ENCODE measurements around the gene LMNTD1. TPM values are rescaled to one million over a fixed set of nuclear protein-coding genes. Genes with fewer than 3 reads are reported as not detected.

The LMNTD1 gene
- total RNA-seq, 1 donor from 2014 or later: not detected

DNA sequence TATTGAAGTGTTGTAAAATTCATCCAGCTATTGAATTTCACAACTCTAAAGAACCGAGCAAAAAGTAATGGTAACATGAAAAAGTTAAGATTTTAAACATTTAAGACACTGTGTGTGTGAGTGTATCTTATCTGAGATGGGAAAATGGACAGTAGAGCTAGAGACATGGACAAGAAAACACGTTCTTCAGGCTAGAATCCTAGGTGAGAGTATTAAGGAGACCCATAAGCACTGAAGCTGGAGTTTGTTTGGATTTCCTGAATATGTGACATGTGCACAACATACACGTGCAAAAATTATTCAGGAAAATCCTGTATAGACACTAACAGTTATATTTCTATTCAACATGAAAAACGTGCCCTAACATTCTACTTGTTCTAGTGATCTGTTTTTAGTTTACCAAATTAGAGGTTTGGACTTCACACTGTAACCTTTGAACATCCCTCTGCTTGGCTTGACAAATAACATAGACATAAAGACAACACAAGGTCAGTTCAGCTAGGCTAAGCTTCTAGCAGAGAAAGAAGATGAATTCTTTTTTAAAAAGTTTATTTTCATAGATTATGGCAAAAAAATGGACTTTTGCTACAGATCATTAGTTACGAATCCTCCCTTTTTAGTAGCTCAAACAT is 31.3 kb downstream of the LMNTD1 start:
- TF ChIP-seq, protein P1, sequence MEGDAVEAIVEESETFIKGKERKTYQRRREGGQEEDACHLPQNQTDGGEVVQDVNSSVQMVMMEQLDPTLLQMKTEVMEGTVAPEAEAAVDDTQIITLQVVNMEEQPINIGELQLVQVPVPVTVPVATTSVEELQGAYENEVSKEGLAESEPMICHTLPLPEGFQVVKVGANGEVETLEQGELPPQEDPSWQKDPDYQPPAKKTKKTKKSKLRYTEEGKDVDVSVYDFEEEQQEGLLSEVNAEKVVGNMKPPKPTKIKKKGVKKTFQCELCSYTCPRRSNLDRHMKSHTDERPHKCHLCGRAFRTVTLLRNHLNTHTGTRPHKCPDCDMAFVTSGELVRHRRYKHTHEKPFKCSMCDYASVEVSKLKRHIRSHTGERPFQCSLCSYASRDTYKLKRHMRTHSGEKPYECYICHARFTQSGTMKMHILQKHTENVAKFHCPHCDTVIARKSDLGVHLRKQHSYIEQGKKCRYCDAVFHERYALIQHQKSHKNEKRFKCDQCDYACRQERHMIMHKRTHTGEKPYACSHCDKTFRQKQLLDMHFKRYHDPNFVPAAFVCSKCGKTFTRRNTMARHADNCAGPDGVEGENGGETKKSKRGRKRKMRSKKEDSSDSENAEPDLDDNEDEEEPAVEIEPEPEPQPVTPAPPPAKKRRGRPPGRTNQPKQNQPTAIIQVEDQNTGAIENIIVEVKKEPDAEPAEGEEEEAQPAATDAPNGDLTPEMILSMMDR (IDR thresholded peaks at IDR 0.05; ENCODE audit: unreplicated experiment): no peak
- Mint-ChIP-seq H3K4me1 (ENCODE audit: unreplicated experiment) (no peaks in the 10 kb centered on the region), H3K27me3 (ENCODE audit: unreplicated experiment) (no peaks in the 10 kb centered on the region)

DNA sequence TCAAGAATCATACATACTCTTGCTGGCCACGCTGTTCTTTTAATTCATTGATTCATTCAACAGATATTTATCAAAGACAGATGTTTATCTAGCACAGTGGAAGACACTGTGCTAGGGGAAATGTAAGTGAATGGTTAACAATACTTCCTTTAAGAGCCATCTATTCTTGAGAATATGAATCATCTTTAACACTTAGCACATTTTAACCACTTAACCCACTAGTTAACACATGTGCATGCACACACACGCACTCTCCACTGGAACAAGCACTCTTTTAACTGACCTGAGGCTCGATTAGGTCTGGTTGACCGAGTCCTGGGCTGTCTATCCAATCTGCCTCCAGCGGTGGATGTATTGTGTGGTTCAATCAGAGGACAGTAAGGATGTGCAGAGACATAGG is 34.6 kb downstream of the LMNTD1 start:
- Mint-ChIP-seq H3K27ac (ENCODE audit: unreplicated experiment) (no peak overlapping the region), H3K4me1 (ENCODE audit: unreplicated experiment) (no peaks in the 10 kb centered on the region), H3K36me3 (ENCODE audit: low read depth, unreplicated experiment) (no peaks in the 10 kb centered on the region), H3K27me3 (ENCODE audit: unreplicated experiment) (no peaks in the 10 kb centered on the region), H3K4me3 (ENCODE audit: unreplicated experiment) (no peak overlapping the region), H3K9me3 (ENCODE audit: unreplicated experiment) (no peaks in the 10 kb centered on the region)
- TF ChIP-seq, protein P1 (IDR thresholded peaks at IDR 0.05; ENCODE audit: unreplicated experiment): no peak
- no peak for DNase-seq (ENCODE audit: low spot score)

More for the DNA sequence above, 31.3 kb downstream of the LMNTD1 start:
- Mint-ChIP-seq H3K4me3 (ENCODE audit: unreplicated experiment) (no peak overlapping the region), H3K27ac (ENCODE audit: unreplicated experiment) (no peak overlapping the region), H3K36me3 (ENCODE audit: low read depth, unreplicated experiment) (no peaks in the 10 kb centered on the region), H3K9me3 (ENCODE audit: unreplicated experiment) (no peaks in the 10 kb centered on the region)
- no peak for DNase-seq (ENCODE audit: low spot score)

DNA sequence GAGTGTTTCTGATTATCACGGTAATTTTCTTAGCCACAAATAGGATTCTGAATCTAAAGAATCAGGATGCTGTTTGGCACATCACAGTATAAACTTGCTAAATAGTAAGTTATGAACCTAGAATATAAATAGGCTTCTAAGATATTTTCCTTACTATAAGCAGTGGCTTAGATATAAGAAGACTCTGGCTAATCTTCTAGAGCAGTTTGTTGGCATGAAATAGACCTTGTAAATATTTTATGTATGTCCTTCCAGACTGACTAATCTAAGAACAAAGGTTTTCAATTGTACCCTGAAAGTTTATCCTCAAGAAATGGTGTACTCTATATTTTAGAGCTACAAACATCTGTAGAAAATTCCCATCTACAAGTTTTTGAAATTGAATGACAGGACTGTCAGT is 48.3 kb downstream of the LMNTD1 start:
- Mint-ChIP-seq H3K4me3 (ENCODE audit: unreplicated experiment) (no peak overlapping the region), H3K4me1 (ENCODE audit: unreplicated experiment) (no peaks in the 10 kb centered on the region), H3K9me3 (ENCODE audit: unreplicated experiment) (no peaks in the 10 kb centered on the region), H3K27me3 (ENCODE audit: unreplicated experiment) (no peaks in the 10 kb centered on the region), H3K27ac (ENCODE audit: unreplicated experiment) (no peak overlapping the region), H3K36me3 (ENCODE audit: low read depth, unreplicated experiment) (no peaks in the 10 kb centered on the region)
- TF ChIP-seq, protein P1 (IDR thresholded peaks at IDR 0.05; ENCODE audit: unreplicated experiment): no peak
- DNase-seq (ENCODE audit: low spot score): no peak

DNA sequence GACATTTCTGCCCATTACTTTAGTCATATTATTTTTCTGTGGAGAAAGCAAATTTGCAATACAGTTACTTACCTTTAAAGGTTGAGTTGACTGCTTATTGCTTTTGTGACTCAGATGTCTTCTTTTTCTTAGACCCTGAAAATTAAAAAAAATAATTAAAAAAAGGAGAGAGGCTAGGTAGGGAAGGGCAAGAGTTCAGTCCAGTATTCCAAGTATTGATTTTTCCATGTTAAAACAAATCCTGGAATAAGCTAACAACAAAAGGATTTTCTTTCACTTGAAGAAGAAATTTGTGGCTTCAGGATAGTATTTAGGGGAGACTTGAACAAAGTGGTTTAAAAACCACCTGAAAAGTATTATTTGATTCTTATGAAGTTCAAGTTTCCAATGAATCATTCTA is 49.4 kb downstream of the LMNTD1 start:
- no peaks in the 10 kb centered on the region for H3K4me1 Mint-ChIP-seq (ENCODE audit: unreplicated experiment)
- H3K9me3 Mint-ChIP-seq (ENCODE audit: unreplicated experiment): no peaks in the 10 kb centered on the region
- H3K27me3 Mint-ChIP-seq (ENCODE audit: unreplicated experiment): no peaks in the 10 kb centered on the region
- H3K4me3 Mint-ChIP-seq (ENCODE audit: unreplicated experiment): no peak overlapping the region
- no peak for DNase-seq (ENCODE audit: low spot score)
- TF ChIP-seq, protein P1 (IDR thresholded peaks at IDR 0.05; ENCODE audit: unreplicated experiment): no peak
- no peaks in the 10 kb centered on the region for H3K36me3 Mint-ChIP-seq (ENCODE audit: low read depth, unreplicated experiment)
- H3K27ac Mint-ChIP-seq (ENCODE audit: unreplicated experiment): no peak overlapping the region

DNA sequence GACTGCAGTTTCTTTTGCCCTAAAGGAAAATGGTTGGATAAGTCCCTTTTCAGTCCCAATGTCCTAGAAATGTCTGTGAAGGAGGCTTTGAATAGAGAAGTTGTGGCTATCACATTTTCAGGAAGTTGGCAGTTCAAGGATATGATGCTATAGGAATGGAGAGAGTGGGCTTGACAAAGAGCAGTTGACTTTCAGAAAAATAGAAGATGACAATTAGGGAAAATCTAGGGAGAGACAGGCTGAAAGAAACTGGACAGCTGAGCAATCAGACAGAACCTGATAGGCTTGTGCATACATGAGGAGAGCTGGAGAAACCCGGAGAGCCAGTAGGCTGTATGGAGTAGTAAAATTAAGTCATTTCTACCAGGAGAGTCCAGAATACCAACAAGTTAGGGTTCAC is 50.5 kb downstream of the LMNTD1 start:
- H3K36me3 Mint-ChIP-seq (ENCODE audit: low read depth, unreplicated experiment): no peaks in the 10 kb centered on the region
- TF ChIP-seq, protein P1 (IDR thresholded peaks at IDR 0.05; ENCODE audit: unreplicated experiment): no peak
- H3K4me3 Mint-ChIP-seq (ENCODE audit: unreplicated experiment): no peak overlapping the region
- H3K9me3 Mint-ChIP-seq (ENCODE audit: unreplicated experiment): no peaks in the 10 kb centered on the region
- H3K27ac Mint-ChIP-seq (ENCODE audit: unreplicated experiment): no peak overlapping the region
- no peak for DNase-seq (ENCODE audit: low spot score)
- H3K27me3 Mint-ChIP-seq (ENCODE audit: unreplicated experiment): no peaks in the 10 kb centered on the region
- no peaks in the 10 kb centered on the region for H3K4me1 Mint-ChIP-seq (ENCODE audit: unreplicated experiment)

All from endothelial cell (in vitro differentiated cells).